Activated CD4-positive, alpha-beta memory T cell treated with anti-CD3 and anti-CD28 coated beads for 36 hours (primary cell): ENCODE data around the gene SLC37A4. TPM values are rescaled to one million over a fixed set of nuclear protein-coding genes. Genes with fewer than 3 reads are reported as not detected.

ENCODE experiments used
- CTCF ChIA-PET: fragments of 350-600 bp; sonication (Branson Sonifier 250); formaldehyde crosslinking; loops from one replicate; lab custom pipeline; 2021; ENCODE audit warnings: antibody characterized with exemption, inconsistent platforms; lab: Charles Lee
- POLR2A ChIA-PET: fragments of 350-600 bp; sonication (Branson Sonifier 250); formaldehyde crosslinking; loops from one replicate; lab custom pipeline; 2021; ENCODE audit warnings: antibody characterized with exemption; lab: Charles Lee
- DNase-seq: peaks from one replicate; pipeline ENCODE4 v3.0.0-alpha.2; 2020
- H3K27ac Mint-ChIP-seq: one replicate; pipeline ENCODE4 v1.8.0; 2021; ENCODE audit warnings: mixed read lengths
- H3K27me3 Mint-ChIP-seq: one replicate; pipeline ENCODE4 v1.8.0; 2021; ENCODE audit warnings: mixed read lengths
- H3K36me3 Mint-ChIP-seq: one replicate; pipeline ENCODE4 v1.8.0; 2021; ENCODE audit warnings: mixed read lengths
- H3K4me1 Mint-ChIP-seq: one replicate; pipeline ENCODE4 v1.8.0; 2021; ENCODE audit warnings: low read depth, mixed read lengths
- H3K4me3 Mint-ChIP-seq: one replicate; pipeline ENCODE4 v1.8.0; 2021; ENCODE audit warnings: mild to moderate bottlenecking, mixed read lengths
- H3K9me3 Mint-ChIP-seq: one replicate; pipeline ENCODE4 v1.8.0; 2021; ENCODE audit warnings: mixed read lengths
- intact Hi-C: fragments of 100-400 bp; cut with micrococcal nuclease; formaldehyde crosslinking; loops from one replicate; pipeline ENCODE4 v1.15.1; 2023
- total RNA-seq, 2 experiments: library from RNA; stranded (reverse); gene quantifications; one replicate each; pipeline ENCODE4 v1.2.3, GENCODE V29; 2021

Gene SLC37A4
- total RNA-seq, 2 experiments from 2014 or later = 33.4 to 37.0 TPM

DNA sequence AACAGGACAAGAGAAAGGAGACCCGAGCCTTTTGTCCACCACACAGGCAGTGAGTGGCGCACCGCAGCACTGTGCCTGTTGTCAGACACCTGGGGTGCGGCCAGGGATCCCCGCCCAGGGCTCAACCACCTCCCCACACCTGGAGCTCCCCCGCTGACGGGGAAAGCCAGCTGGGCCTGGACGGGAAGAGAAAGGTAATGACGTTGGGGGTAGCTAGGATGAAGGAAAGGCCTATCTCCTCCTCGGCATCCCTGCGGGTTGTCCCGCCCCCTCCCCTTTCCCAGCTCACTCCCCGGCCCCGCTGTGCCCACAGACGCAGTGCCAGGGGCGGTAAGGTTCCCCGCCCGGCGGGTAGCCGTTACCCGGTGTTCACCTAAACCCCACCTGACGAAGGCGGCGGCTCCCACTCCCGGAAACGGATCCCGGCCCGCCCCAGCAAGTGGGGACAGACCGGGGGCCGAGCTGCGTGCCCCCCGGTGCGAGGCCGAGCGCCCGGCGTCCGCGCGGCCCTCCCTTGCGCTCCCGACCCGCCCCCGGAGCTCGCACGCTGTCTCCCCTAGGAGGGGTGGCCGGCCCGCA is 25.8 kb upstream of the SLC37A4 start:
- Mint-ChIP-seq H3K27me3 (no peaks in the 10 kb centered on the region), H3K4me3 (peak overlapping the region; percentile 96), H3K9me3 (no peaks in the 10 kb centered on the region), H3K27ac (peak overlapping the region; percentile 94), H3K4me1 (peaks cover 44% of the 10 kb centered on the region), H3K36me3 (peaks cover 38% of the 10 kb centered on the region)
- ChIA-PET CTCF (interaction anchor here (0.6 to 2.0 kb wide), 10 partner anchors 9 to 150 kb away, joined by 3 to 12 read pairs (median 5); partner anchors contain the start of genes CBL, HMBS and VPS11), POLR2A (interaction anchor here (0.5 to 4.7 kb wide), 12 partner anchors 9 to 265 kb away, joined by 3 to 35 read pairs (median 4); partner anchors contain the start of genes C2CD2L, DPAGT1, HINFP and HMBS)
- DNase-seq = peak; percentile 56
- intact Hi-C loops = loop anchor here (2.0 kb wide), 1 partner anchor 140 kb away; no protein-coding TSS in a partner anchor

DNA sequence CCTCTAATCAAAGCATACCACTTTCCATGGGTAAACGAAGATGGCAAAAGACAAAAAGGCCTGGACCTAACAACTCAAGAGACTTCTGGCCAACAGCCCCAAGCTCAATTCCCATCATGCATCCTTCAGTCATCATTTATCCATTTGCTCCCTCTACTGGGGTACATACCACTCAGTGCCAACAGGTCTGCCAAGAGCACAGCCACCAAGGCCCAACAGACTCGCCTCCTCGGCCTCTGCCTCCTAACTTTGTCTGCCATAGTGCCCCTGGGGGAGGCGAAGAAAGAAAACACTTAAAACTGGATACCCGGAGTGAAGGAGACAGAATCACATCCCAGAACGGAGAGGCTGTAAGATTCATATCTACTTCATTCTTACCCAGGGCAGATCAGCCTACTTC is 25.2 kb upstream of the SLC37A4 start:
- intact Hi-C loops = loop anchor here (2.0 kb wide), 1 partner anchor 141 kb away; no protein-coding TSS in a partner anchor
- H3K9me3 Mint-ChIP-seq = no peaks in the 10 kb centered on the region
- ChIA-PET POLR2A (interaction anchor here (0.7 to 4.7 kb wide), 10 partner anchors 8 to 265 kb away, joined by 3 to 35 read pairs (median 6); partner anchors contain the start of genes C2CD2L, DPAGT1, HINFP and HMBS), CTCF (interaction anchor here (0.7 to 2.0 kb wide), 12 partner anchors 9 to 150 kb away, joined by 3 to 12 read pairs (median 5); partner anchors contain the start of genes CBL, HINFP, HMBS and RPS25)
- H3K27me3 Mint-ChIP-seq = no peaks in the 10 kb centered on the region
- peak; percentile 26 for DNase-seq
- H3K4me3 Mint-ChIP-seq = peak overlapping the region; percentile 96
- peak overlapping the region; percentile 55 for H3K27ac Mint-ChIP-seq
- peaks cover 43% of the 10 kb centered on the region for H3K36me3 Mint-ChIP-seq
- peaks cover 49% of the 10 kb centered on the region for H3K4me1 Mint-ChIP-seq

DNA sequence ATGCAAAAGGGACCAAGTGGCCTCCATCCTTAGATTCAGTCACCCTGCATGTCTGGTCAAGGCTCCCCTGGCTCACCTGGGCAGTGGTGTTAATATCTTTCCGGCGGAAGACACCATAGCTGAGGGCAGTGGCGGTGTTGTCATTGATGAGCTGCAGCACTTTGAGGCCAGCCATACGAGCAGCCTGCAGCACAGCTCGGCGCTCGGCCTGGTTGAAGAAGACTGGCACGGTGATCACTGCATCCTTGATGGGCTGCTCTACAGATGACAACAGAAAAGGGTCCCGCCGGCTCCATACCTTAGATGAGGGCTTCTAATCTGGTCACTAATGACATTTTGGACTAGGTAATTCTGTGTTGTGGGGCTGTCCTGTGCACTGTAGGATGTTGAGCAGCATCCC is 23.7 kb upstream of the SLC37A4 start:
- no peak overlapping the region for H3K27ac Mint-ChIP-seq
- H3K36me3 Mint-ChIP-seq = peaks cover 53% of the 10 kb centered on the region
- intact Hi-C loops = no loop called here
- POLR2A ChIA-PET = interaction anchor here (4.7 kb wide), 1 partner anchor 13 kb away, joined by 35 read pairs; the partner anchor contains the start of gene VPS11
- CTCF ChIA-PET = interaction anchor here (0.8 to 1.5 kb wide), 3 partner anchors 8 to 36 kb away, joined by 3 to 4 read pairs (median 3); partner anchors contain the start of genes SLC37A4 and TRAPPC4
- no peaks in the 10 kb centered on the region for H3K27me3 Mint-ChIP-seq
- no peaks in the 10 kb centered on the region for H3K9me3 Mint-ChIP-seq
- peaks cover 50% of the 10 kb centered on the region for H3K4me1 Mint-ChIP-seq
- H3K4me3 Mint-ChIP-seq = peak overlapping the region; percentile 16
- no peak for DNase-seq

DNA sequence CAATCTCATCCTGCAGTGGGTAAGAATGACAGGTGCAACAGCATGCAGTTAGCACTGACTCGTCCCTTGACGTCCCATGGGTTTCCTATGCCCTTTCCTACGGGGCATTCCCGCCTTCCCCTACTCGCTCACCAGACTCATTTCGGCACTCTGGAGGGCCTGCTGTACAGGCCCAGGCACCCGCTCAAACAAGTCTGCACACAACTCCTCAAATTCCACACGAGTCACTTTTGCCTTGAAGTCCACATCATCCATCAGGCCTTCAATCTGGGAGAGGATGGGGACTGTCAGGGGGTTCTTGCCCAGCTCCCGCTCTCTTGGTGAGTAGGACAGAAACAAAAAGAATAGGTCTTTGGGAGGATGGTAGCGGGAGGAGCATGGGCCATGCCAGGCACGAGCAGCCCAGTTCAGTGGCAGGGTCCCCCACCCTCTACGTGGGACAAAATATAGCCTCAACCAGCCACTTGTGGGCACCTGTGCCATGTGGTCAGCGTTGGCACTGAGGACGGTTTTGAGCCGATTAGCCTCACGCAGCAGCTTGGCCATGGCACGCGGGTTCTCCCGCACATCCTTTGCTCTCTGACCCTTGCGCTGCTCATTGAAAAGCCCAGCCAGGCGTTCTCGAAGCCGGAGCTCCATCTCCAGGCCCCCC is 21.6 kb upstream of the SLC37A4 start:
- Mint-ChIP-seq H3K4me3 (no peak overlapping the region), H3K4me1 (peaks cover 38% of the 10 kb centered on the region), H3K27ac (peak overlapping the region; percentile 74), H3K9me3 (no peaks in the 10 kb centered on the region), H3K36me3 (peaks cover 67% of the 10 kb centered on the region), H3K27me3 (no peaks in the 10 kb centered on the region)
- intact Hi-C loops = no loop called here
- CTCF ChIA-PET = no interaction called here
- POLR2A ChIA-PET = interaction anchor here (1.6 kb wide), 1 partner anchor 16 kb away, joined by 4 read pairs; the partner anchor contains the start of gene VPS11
- no peak for DNase-seq

DNA sequence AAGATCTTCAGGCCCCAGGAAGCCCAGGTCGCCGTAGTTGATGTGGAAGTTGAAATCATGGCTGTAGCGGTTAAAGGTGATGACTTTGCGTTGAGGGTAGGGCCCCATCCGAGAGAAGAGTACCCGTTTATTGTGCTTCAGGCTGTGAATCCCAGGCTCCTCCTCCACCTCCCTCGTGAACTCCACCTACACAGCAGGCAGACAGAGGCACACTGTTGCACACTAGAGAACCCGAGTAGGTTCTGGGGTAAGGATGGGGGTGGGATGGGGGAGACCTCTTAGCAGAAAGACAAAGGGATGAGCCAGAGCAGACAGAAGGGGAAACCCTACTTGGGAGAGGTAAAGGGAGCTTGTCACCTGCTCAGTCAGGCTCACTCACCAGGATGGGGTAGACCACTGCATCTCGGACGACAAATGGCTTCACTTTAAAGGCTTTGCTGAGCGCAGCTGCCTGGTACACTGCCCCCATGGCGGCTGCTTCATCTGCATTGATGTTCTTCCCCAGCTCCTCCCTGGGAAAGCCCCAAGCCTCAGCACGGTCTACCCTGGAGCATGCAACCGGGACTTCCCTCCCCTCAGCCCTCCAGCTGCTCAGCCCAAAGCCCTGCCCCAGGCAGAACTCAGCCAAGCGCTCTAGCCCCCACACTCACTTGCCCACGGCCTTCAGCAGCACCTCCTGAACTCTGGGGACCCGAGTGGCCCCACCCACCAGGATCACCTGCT is 20.9 kb upstream of the SLC37A4 start:
- H3K27ac Mint-ChIP-seq = peak overlapping the region; percentile 74
- ChIA-PET POLR2A (interaction anchor here (0.8 to 1.6 kb wide), 3 partner anchors 16 to 47 kb away, joined by 4 to 5 read pairs (median 4); partner anchors contain the start of genes SLC37A4 and VPS11), CTCF (interaction anchor here (1.6 to 2.1 kb wide), 2 partner anchors 20 to 28 kb away, joined by 4 to 5 read pairs; no protein-coding TSS in a partner anchor)
- intact Hi-C loops = no loop called here
- DNase-seq = peak; percentile 61
- H3K4me3 Mint-ChIP-seq = peak overlapping the region; percentile 58
- no peaks in the 10 kb centered on the region for H3K27me3 Mint-ChIP-seq
- H3K4me1 Mint-ChIP-seq = peaks cover 38% of the 10 kb centered on the region
- H3K36me3 Mint-ChIP-seq = peaks cover 68% of the 10 kb centered on the region
- no peaks in the 10 kb centered on the region for H3K9me3 Mint-ChIP-seq

GRCh38 chr11:119049081-119049480 is 18.4 kb upstream of the SLC37A4 start:
- H3K4me1 Mint-ChIP-seq = peaks cover 20% of the 10 kb centered on the region
- H3K27ac Mint-ChIP-seq = no peak overlapping the region
- H3K9me3 Mint-ChIP-seq = no peaks in the 10 kb centered on the region
- H3K36me3 Mint-ChIP-seq = peaks cover 72% of the 10 kb centered on the region
- ChIA-PET CTCF (no interaction called here), POLR2A (interaction anchor here (2.6 kb wide), 1 partner anchor 7 kb away, joined by 12 read pairs; the partner anchor contains the start of gene HYOU1)
- H3K4me3 Mint-ChIP-seq = no peak overlapping the region
- no peak for DNase-seq
- intact Hi-C loops = no loop called here
- H3K27me3 Mint-ChIP-seq = no peaks in the 10 kb centered on the region

GRCh38 chr11:119048644-119049043 is 18.0 kb upstream of the SLC37A4 start:
- CTCF ChIA-PET = interaction anchor here (1.1 to 1.3 kb wide), 2 partner anchors 14 to 119 kb away, joined by 3 read pairs; no protein-coding TSS in a partner anchor
- POLR2A ChIA-PET = interaction anchor here (2.6 kb wide), 1 partner anchor 8 kb away, joined by 12 read pairs; the partner anchor contains the start of gene HYOU1
- Mint-ChIP-seq H3K27me3 (no peaks in the 10 kb centered on the region), H3K4me1 (peaks cover 20% of the 10 kb centered on the region), H3K9me3 (no peaks in the 10 kb centered on the region), H3K27ac (no peak overlapping the region), H3K4me3 (no peak overlapping the region), H3K36me3 (peaks cover 68% of the 10 kb centered on the region)
- DNase-seq = no peak
- intact Hi-C loops = no loop called here

DNA sequence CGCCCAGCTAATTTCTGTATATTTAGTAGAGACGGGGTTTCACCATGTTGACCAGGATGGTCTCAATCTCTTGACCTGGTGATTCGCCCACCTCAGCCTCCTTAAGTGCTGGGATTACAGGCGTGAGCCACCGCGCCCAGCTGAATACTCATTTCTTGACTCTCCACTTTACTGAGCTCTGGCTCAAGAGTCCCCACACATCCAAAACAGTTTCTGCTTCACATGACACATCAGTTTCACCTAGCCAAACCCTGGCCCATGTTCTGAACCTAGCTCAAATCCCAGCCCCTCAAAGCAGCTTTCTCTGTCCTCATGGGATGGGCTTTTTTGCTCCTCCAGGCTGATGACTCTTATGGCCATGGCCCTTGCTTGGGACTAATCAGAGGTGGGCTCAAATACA is 16.5 kb upstream of the SLC37A4 start:
- H3K9me3 Mint-ChIP-seq = no peaks in the 10 kb centered on the region
- POLR2A ChIA-PET = interaction anchor here (0.6 to 2.6 kb wide), 2 partner anchors 9 to 22 kb away, joined by 3 to 12 read pairs; partner anchors contain the start of gene HYOU1
- intact Hi-C loops = no loop called here
- peak overlapping the region; percentile 14 for H3K27ac Mint-ChIP-seq
- H3K27me3 Mint-ChIP-seq = no peaks in the 10 kb centered on the region
- CTCF ChIA-PET = interaction anchor here (1.2 to 1.3 kb wide), 3 partner anchors 8 to 12 kb away, joined by 3 to 6 read pairs (median 3); no protein-coding TSS in a partner anchor
- peaks cover 14% of the 10 kb centered on the region for H3K4me1 Mint-ChIP-seq
- DNase-seq = peak; percentile 38
- H3K4me3 Mint-ChIP-seq = no peak overlapping the region
- peaks cover 55% of the 10 kb centered on the region for H3K36me3 Mint-ChIP-seq

- Mint-ChIP-seq H3K4me3 (no peak overlapping the region), H3K27ac (no peak overlapping the region), H3K36me3 (peaks cover 50% of the 10 kb centered on the region), H3K27me3 (no peaks in the 10 kb centered on the region), H3K9me3 (no peaks in the 10 kb centered on the region), H3K4me1 (peaks cover 13% of the 10 kb centered on the region)
- POLR2A ChIA-PET = interaction anchor here (0.6 to 2.6 kb wide), 3 partner anchors 10 to 388 kb away, joined by 3 to 12 read pairs (median 3); partner anchors contain the start of gene HYOU1
- CTCF ChIA-PET = interaction anchor here (1.2 kb wide), 2 partner anchors 9 to 10 kb away, joined by 3 to 6 read pairs; no protein-coding TSS in a partner anchor
- intact Hi-C loops = no loop called here
- no peak for DNase-seq
Measured at GRCh38 chr11:119046489-119046888, 15.8 kb upstream of the SLC37A4 start.

DNA sequence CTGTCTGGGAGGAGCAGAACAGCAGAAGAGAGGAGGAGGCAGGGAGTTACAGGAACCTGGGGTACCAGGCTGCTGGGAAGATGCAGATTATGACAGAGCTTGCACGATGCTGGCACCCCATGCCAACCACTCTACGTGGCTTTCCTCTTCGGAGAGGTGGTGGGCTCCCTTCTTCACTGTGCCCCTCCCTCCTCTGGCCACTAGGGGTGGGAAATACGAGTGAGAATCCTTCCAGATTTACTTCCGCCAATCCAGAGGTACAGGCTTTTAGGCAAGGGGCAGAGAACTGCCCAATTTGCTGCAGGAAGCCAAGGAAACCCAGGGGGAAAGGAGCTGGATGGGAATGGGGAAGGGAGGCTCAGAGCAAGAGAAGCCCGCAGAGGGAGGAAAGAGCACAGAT is 14.0 kb upstream of the SLC37A4 start:
- H3K27ac Mint-ChIP-seq = no peak overlapping the region
- H3K9me3 Mint-ChIP-seq = no peaks in the 10 kb centered on the region
- peaks cover 7% of the 10 kb centered on the region for H3K4me1 Mint-ChIP-seq
- POLR2A ChIA-PET = no interaction called here
- no peak overlapping the region for H3K4me3 Mint-ChIP-seq
- intact Hi-C loops = no loop called here
- CTCF ChIA-PET = no interaction called here
- peaks cover 37% of the 10 kb centered on the region for H3K36me3 Mint-ChIP-seq
- no peak for DNase-seq
- no peaks in the 10 kb centered on the region for H3K27me3 Mint-ChIP-seq

- no peak overlapping the region for H3K27ac Mint-ChIP-seq
- H3K27me3 Mint-ChIP-seq = no peaks in the 10 kb centered on the region
- ChIA-PET CTCF (interaction anchor here (1.0 to 1.9 kb wide), 3 partner anchors 12 to 241 kb away, joined by 3 to 8 read pairs (median 3); partner anchors contain the start of genes HMBS and SLC37A4), POLR2A (no interaction called here)
- no peak overlapping the region for H3K4me3 Mint-ChIP-seq
- DNase-seq = no peak
- H3K9me3 Mint-ChIP-seq = no peaks in the 10 kb centered on the region
- intact Hi-C loops = no loop called here
- peaks cover 23% of the 10 kb centered on the region for H3K36me3 Mint-ChIP-seq
- H3K4me1 Mint-ChIP-seq = peaks cover 7% of the 10 kb centered on the region
Measured at GRCh38 chr11:119042927-119043326, 12.2 kb upstream of the SLC37A4 start.
